ENCODE data around the gene SULT2B1.

Gene SULT2B1

GRCh38 chr19:48637449-48637947 lies 85.5 kb downstream of the SULT2B1 start:
- peak; percentile 100 for DNase-seq

- DNase-seq = peak; percentile 96
Measured at GRCh38 chr19:48637948-48638830, 86.2 kb downstream of the SULT2B1 start.

- no peak for DNase-seq
Measured at GRCh38 chr19:48638831-48639381, 86.9 kb downstream of the SULT2B1 start.

DNA sequence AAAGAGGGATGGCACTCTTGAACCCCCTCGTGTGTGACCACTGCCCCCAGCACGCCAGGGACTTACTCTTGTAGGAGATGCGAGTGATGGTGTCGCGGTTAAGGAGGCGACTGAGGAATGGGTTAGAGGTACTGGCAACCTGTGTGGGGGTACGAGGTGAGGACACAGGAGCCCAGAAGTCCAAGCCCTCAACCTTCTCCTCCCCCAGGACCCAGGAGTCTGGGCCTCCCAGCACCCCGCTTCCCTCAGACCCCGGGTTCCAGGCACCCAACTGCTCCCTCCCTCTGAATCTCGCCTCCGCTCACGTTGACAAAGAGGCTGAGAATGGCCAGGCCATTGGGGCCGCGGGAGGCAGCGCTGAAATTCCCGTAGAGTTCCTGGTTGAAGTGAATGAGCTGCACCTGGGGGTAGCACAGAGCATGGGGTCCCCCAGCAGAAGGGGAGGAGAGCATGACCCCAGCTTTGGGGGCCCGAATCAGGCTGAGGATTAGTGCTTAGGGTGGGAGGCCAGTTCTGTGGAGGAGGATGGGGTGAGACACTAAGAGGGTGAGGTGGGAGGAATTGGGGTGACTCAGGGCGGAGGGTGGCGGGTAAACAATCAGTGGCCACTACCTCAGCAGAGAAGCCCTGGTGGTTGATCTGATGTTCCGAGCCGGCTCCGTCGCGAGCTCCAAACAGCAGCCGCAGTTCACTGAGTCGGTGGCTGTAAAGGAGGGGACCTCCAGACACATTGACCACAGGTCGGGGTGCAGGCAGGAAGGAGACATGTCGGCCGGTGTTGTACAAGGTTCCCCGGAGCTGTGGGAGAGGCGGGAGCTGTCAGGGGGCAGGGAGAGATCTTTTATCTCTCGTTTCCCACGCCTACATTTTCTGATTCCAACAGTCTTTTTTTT lies 87.8 kb downstream of the SULT2B1 start:
- DNase-seq = peak; percentile 49

DNA sequence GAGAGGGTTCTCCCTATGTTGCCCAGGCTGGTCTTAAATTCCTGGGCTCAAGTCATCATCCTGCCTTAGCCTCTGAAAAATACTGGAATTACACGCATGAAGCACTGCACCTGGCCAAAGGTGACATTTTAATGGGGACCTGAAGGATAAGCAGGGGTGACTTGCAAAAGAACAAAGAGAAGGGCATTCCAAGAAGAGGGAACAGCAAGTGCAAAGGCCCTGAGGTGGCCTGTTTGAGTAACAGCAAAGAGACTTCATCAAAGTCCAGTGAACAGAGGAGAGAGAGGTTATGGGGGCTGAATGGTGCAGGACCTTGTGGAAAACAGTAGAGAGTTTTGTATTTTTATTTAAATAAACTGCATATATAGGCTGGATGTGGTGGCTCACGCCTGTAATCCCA lies 89.9 kb downstream of the SULT2B1 start:
- no peak for DNase-seq

DNA sequence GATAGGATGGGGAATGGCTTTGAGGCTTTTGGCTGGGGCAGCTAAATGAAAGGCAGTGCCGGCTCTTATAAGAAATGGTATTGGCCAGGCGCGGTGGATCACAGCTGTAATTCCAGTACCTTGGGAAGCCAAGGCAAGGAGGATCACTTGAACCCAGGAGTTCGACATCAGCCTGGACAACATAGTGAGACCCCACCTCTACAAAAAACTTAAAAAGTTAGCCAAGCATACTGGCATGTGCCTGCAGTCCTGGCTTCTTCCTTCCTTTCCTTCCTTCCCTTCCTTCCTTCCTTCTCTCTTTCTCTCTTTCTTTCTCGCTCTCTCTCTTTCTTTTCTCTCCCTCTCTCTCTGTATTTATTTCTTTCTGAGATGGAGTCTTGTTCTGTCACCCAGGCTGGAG lies 90.9 kb downstream of the SULT2B1 start:
- DNase-seq = no peak

DNA sequence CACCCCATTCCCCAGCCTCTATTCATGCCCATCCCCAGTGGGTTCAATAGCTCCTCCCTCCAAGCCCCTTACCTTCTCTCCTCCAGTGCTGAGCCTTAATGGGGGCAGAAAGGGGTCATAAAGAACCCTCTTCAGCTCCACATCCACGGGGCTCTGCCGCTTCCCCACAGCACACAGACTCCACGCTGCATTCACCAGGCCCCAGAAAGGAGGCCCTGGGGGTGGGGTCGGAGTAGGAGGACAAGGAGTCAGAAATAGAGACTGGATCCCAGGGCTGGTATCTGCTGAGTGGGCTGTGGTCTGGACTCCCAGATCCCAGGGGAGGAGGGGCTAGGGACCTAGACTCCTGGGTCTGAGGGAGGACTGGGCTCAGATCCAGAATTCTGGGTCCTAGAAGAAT lies 92.4 kb downstream of the SULT2B1 start:
- no peak for DNase-seq

DNA sequence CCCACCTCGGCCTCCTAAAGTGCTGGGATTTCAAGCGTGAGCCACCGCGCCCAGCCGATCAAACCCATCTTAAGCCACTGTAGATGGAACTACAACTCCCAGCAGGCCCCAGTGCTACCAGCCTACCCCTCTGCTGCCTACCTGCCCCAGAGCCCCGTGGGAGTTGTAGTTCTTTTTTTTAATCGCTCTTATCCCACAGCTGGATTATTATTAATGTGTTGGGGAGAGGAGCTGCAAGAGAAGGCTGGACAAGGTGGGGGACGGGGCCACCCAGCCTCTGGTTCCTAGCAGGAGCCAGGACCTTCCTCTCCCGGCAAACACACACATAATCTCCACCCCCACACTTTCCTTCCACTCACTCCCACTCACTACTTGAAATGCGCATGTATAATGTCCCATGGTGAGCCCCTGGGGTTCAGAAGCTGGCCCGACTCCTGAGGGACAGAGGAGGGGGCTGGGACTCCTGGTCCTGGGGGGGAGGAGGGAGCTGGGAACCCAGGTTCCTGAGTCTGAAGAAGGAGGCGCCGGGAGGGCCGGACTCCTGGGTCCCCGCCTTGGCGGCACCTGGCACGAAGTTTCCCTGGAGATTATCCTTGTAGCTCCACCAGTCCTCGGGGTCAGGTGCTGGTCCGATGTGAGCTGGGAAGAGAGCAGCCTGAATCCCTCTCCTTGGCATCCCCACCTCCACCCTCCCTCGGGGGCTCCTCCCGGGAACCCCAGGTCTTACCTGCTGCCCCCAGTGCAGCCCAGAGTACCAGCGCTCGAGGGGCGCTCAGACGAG lies 93.1 kb downstream of the SULT2B1 start:
- peak; percentile 79 for DNase-seq

DNA sequence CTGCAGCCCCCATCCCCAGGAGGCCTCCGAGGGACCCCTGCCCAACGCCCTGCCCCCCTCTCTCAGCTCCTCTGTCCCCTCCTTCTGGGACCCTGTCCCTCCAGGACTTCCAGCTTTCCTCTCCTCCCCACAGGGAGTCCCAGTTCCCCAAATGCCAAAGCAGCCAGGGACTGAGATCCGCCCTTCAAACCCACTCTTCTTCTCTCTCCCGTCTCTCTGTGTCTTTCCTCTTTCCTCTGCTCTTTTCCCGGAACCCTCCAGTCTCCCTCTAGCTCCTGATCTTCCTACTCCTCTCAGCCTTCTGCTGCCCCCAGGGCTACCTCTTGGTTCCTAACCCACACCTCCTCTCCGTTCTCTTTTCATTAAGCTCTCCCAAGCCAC lies 93.6 kb downstream of the SULT2B1 start:
- no peak for DNase-seq

GRCh38 chr19:48646001-48646721 lies 94.2 kb downstream of the SULT2B1 start, which contains the start of gene CA11:
Gene CA11 (minus strand): TSS chr19:48646187. CDS start chr19:48645632, 555 bp downstream.
- peak; percentile 91 for DNase-seq

DNA sequence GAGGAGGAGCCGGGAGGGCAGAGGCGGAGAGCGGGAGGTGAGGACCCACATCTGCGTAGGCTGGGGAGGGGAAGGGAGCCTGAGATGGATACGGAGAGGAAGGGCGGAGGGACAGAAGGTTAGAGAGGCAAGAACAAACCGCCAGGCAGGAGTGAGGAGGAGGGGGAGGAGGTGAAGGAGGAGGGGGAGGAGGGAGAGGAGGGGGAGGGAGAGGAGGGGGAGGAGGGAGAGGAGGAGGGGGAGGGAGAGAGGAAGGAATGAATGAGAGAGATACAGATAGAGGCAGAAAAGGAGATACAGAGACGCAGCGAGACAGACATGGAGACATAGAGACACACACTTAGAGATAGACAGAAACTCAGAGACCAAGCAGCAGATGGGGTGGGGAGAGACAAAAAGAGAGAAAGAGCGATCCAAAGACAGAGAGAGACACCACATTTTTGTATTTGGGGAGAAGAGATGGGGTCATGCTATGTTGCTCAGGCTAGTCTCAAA lies 94.8 kb downstream of the SULT2B1 start:
- DNase-seq = no peak

DNA sequence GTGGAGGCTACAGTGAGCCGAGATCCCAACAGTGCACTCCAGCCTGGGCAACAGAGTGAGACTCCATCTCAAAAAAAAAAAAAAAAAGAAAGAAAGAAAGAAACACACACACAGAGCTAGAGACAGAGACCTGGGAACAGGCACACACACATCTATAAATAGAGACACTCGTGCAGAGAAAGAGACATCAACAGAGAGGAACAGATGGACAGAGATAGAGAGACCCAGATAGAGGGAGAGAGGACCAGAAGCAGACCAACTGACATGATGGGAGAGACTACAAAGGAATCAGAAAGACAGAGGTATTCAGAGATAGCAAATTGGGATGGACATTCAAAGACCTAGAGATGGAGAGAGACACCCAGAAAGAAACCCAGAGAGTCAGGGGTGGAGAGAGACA lies 96.2 kb downstream of the SULT2B1 start:
- no peak for DNase-seq
